ENCODE results near the gene NUBP2. TPM values are rescaled to one million over a fixed set of nuclear protein-coding genes. Genes with fewer than 3 reads are reported as not detected.

NUBP2 gene, protein sequence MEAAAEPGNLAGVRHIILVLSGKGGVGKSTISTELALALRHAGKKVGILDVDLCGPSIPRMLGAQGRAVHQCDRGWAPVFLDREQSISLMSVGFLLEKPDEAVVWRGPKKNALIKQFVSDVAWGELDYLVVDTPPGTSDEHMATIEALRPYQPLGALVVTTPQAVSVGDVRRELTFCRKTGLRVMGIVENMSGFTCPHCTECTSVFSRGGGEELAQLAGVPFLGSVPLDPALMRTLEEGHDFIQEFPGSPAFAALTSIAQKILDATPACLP
- total RNA-seq: 54.4 TPM

DNA sequence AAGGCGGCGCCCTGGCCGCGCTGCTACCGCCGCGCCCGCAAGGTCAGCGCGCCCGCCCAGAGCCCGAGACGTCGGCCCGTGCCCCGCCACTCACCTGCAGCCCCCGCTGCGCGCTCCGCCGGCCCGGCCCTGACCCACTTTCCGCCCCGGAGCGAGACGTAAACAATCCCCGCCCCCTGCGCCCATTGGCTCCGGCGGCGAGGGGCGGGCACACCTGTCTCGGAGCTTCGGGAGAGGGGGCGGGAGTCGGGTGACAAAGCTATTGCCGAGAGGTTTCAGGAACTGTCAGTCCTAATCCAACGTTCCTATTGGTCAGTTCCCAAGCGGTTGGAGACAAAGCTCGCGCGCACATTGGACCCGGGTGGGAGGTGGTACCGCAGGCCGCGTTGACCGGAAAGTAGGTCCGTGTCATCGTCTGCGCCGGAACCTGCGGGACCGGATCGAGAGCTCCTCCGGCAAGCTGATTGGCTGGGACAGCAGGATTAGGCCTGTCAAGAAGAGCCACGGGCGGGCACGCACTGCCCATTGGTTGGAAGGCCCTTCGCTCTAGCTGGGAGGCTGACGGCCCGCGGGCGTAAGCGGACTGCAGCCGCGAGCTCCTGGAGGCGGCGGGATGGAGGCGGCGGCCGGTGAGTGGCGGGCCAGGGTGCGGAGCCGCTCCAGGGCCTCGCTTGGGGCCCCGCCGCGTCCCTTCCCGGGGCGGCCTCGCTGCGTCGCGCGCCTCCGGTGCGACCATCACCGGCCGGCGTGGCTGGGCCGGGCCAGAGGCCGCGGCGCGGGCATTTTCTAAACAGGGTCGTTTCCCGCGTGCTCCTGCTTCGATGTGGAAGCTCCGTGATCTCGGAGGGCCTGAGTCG is at the start of gene NUBP2, which contains the start of gene SPSB3:
Gene NUBP2 (plus strand): TSS at position 553 of the 857 bp plus-strand sequence. CDS start 61 bp downstream, at position 614.
Gene SPSB3 (minus strand): TSS at position 164 of the 857 bp plus-strand sequence. CDS start 1,088 bp downstream, outside the sequence.
- DNase-seq (ENCODE audit: low spot score): peak; percentile 100

- DNase-seq (ENCODE audit: low spot score): no peak
Measured at GRCh38 chr16:1734123-1734522, 48.6 kb upstream of the NUBP2 start.

GRCh38 chr16:1734816-1735215 is 47.9 kb upstream of the NUBP2 start:
- no peak for DNase-seq (ENCODE audit: low spot score)

DNA sequence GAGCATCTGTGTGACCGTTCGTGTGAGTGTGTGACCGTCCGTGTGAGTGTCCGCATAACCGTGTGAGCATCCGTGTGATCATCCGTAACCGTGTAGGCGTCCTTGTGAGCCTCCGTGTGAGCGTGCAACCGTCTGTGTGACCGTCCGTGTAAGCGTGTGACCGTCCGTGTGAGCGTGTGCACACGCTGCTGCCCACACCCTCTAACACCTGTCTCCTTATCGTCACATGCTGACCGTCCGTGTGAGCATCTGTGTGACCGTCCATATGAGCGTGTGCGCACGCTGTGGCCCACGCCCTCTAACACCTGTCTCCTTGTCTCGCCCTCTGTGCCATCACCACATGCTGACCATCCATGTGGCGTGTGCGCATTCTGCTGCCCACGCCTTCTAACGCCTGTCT is 42.5 kb upstream of the NUBP2 start:
- no peak for DNase-seq (ENCODE audit: low spot score)

- DNase-seq (ENCODE audit: low spot score): no peak
Measured at GRCh38 chr16:1740781-1741490, 41.8 kb upstream of the NUBP2 start.

DNA sequence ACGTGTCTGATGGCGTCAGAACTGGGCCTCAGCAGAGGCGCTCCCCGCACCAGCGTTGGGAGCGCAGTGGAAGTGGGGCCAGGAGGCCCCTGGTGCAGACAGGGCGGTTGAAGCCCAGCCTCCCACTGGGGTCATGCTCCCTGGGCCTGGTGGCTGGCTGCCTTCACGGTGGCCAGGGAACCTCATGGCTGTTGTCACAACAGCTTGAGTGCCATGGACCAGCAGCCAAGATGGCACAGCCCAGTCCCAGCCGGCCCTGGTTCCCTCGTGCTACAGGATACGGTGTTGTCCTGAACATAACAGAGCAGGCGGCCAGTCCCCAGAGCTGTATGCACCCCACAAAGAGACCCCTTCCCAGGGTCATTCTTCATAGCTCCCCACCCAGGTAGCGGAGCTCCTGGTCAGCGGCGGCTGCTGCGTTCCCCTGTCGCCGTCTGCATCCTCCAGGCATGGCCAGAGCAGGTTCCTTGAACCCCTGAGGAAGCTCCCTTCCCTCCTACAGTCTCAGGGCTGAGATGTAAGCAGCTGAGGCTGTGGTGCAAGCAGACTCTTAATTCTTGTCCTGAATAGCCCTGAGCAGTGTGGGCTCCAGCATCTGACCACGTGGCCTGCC is 41.1 kb upstream of the NUBP2 start:
- no peak for DNase-seq (ENCODE audit: low spot score)

- no peak for DNase-seq (ENCODE audit: low spot score)
Measured at GRCh38 chr16:1743376-1744337, 39.1 kb upstream of the NUBP2 start.

- DNase-seq (ENCODE audit: low spot score): no peak
Measured at GRCh38 chr16:1744338-1744840, 38.4 kb upstream of the NUBP2 start.

GRCh38 chr16:1745181-1745899 is 37.4 kb upstream of the NUBP2 start:
- DNase-seq (ENCODE audit: low spot score): no peak

GRCh38 chr16:1745900-1746692 is 36.7 kb upstream of the NUBP2 start:
- no peak for DNase-seq (ENCODE audit: low spot score)

DNA sequence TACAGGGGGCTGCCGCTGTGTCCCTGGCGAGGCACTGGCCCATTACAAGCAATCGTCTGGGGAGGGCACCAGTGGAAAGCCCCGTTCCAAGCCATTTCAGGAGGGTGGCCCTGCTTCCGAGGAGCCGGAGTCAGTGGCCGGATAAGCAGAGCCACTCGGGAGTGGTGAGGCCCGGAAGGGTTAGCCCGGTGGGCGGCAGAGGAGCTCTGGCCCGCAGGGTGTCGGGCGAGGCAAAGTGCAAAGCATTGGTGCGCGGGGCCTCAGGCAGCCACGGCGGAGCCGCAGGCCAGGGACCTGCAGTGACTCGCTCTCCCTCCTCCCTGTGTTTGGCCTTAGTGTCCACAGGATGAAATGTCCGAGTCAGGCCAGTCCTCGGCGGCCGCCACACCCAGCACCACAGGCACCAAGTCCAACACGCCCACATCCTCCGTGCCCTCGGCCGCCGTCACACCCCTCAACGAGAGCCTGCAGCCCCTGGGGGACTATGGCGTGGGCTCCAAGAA is 36.0 kb upstream of the NUBP2 start:
- DNase-seq (ENCODE audit: low spot score): no peak

DNA sequence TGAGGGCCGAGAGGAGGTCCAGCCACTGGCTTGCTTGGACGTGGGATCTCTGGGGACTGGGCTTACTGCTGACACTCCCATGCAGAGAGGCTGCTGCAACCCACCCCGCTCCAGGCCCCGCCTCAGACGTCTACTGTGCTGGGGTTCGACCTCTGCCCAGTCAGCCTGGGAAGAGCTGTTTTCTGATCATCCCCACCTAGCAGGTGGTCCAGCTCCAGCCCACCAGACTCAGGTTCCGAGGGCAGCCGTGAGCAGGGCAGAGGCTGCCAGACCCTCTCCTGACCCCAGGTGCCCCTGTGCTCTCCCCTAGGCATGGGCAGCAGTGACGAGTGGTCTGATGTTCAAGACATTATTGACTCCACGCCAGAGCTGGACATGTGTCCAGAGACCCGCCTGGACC is 34.8 kb upstream of the NUBP2 start:
- DNase-seq (ENCODE audit: low spot score): no peak

- DNase-seq (ENCODE audit: low spot score): no peak
Measured at GRCh38 chr16:1749152-1750117, 33.3 kb upstream of the NUBP2 start.

- DNase-seq (ENCODE audit: low spot score): no peak
Measured at GRCh38 chr16:1751946-1752345, 30.8 kb upstream of the NUBP2 start.

DNA sequence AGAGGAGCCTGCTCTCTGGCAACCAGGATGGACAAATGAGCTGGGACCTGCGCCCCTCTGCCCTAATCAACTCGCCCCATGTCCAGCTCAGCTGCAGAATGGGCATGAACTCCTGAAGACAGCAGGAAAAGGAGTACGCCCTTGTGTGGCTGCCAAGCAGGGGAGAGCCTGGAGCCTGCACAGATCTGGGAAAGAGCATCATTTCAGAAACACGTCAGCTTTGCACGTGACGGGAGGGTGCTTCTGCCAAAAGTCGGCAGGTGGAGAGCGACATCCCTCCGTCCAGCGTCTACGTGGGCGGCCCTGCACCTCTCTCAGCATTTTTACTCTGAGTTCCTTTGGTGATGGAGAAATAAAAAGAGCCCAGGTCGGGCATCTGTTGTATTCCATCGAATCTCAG is 29.9 kb upstream of the NUBP2 start:
- no peak for DNase-seq (ENCODE audit: low spot score)

GRCh38 chr16:1754204-1754603 is 28.6 kb upstream of the NUBP2 start:
- no peak for DNase-seq (ENCODE audit: low spot score)

DNA sequence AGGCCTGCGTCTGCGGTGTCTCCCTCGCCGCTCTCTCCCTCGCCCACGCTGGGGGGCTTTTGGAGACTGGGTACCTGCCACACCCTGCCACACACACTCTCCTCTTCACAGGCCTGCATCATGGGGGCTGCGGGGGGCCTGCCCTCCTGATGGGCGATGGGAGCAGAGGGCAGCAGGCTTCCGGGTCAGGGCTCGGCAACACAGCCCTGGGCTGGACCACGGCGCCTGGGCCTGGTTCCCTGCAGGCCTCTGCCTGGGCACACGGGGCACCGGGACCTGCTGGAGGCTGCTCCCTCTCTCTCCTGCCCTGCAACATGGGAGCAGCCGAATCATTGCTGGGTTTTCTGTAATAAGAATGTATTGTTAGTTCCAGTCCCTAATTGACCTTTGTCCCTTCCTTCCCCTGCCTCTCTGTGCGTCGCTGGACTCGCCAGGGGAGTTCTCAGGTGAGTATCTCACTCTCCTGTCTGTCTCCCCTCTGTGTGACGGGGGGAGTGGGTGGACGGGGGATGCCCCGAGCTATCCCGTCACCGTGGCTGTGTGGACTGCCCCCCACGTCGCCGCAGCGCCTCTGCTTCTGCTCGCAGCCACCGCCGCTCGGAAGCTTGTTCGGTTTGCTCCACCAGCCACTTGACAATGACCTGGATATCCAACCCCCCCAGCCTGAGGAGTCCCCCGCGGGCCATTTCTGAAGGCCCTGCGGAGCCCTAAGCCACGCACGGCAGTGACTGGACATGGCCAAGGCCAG is 24.9 kb upstream of the NUBP2 start:
- no peak for DNase-seq (ENCODE audit: low spot score)

Data from mucosa of gallbladder (tissue), 1 donor.